HCT116 (cell line): ENCODE measurements around the gene SIX5. TPM values are rescaled to one million over a fixed set of nuclear protein-coding genes. Genes with fewer than 3 reads are reported as not detected.

Source experiments
- ATAC-seq: fragments of 200-7000 bp; cut with Tn5 transposase; 2 replicates; pipeline ENCODE4 v1.9.1; 2020; ENCODE audit warnings: mild to moderate bottlenecking, moderate library complexity
- BruUV-seq: library from RNA; stranded (reverse); fragments of 400-500 nt; replicated peaks from 2 replicates; lab custom pipeline; 2021; lab: Mats Ljungman, UMichigan
- CTCF ChIA-PET: fragments of 300-600 bp; sonication (Branson Sonifier 250); formaldehyde crosslinking; loops from one replicate; lab custom pipeline; 2021; ENCODE audit warnings: antibody characterized with exemption; lab: Charles Lee
- POLR2A ChIA-PET: fragments of 300-600, 350-600 bp; sonication (Branson Sonifier 250); formaldehyde crosslinking; loops from one replicate; lab custom pipeline; 2021; ENCODE audit warnings: antibody characterized with exemption; lab: Charles Lee
- RAD21 ChIA-PET, 2 experiments: fragments of 300-600 bp; sonication (Branson Sonifier 250); formaldehyde crosslinking; loops; one replicate each; lab custom pipeline; 2023; ENCODE audit warnings: low total read pairs in 2 of 2; ENCODE audit not compliant: uncharacterized antibody in 2 of 2, unreplicated experiment in 2 of 2, low non-redundant PET in 1 of 2; lab: Charles Lee
- DNase-seq: peaks from one replicate; pipeline ENCODE4 v3.0.0-alpha.2; 2010; ENCODE audit warnings: low read depth, low spot score
- H2AFZ ChIP-seq: fragments of 200-600 bp; shearing (Covaris generic), sonication (generic); 2 replicates; pipeline ENCODE4 v1.6.1; 2017; ENCODE audit warnings: low read depth, mixed run types, mixed read lengths, antibody characterized with exemption, low read length; ENCODE audit not compliant: poor library complexity, severe bottlenecking
- H3K27ac ChIP-seq: 2 replicates; pipeline ENCODE4 v1.5.1; 2012; ENCODE audit warnings: low read depth, low read length
- H3K27me3 ChIP-seq: fragments of 200-600 bp; sonication (generic); 2 replicates; pipeline ENCODE4 v1.6.1; 2016; ENCODE audit warnings: mixed run types, low read length, mixed read lengths; ENCODE audit not compliant: insufficient read depth
- H3K36me3 ChIP-seq, 2 experiments: fragments of 200-500 bp in 1 of 2; fragments of 200-600 bp in 1 of 2; sonication (Bioruptor generic) in 1 of 2; sonication (generic) in 1 of 2; 2 replicates each; pipeline versions ENCODE4 v1.5.1 to v1.6.1; 2014 to 2016; ENCODE audit warnings: low read length in 2 of 2, inconsistent platforms in 1 of 2, mixed read lengths in 1 of 2, mixed run types in 1 of 2; ENCODE audit not compliant: insufficient read depth in 2 of 2, control insufficient read depth in 1 of 2
- H3K4me1 ChIP-seq, 2 experiments: fragments of 200-600 bp in 1 of 2; sonication (generic) in 1 of 2; 2 replicates each; pipeline versions ENCODE4 v1.5.1 to v1.6.1; 2012 to 2017; ENCODE audit warnings: low read length in 2 of 2, inconsistent platforms in 1 of 2, mild to moderate bottlenecking in 1 of 2, mixed read lengths in 1 of 2, mixed run types in 1 of 2, moderate library complexity in 1 of 2; ENCODE audit not compliant: insufficient read depth in 2 of 2, control insufficient read depth in 1 of 2
- H3K4me2 ChIP-seq: fragments of 200-600 bp; sonication (generic); 2 replicates; pipeline ENCODE4 v1.6.1; 2017; ENCODE audit warnings: mixed run types, low read length, mixed read lengths
- H3K4me3 ChIP-seq, 2 experiments: fragments of 200-600 bp in 1 of 2; sonication (generic) in 1 of 2; replicated peaks in 1 of 2; 2 replicates each; pipeline ENCODE4 v1.5.1; 2011 to 2016; ENCODE audit warnings: low read length in 2 of 2, control low read depth in 1 of 2, low read depth in 1 of 2, mild to moderate bottlenecking in 1 of 2, mixed read lengths in 1 of 2, mixed run types in 1 of 2
- H3K79me2 ChIP-seq: fragments of 200-600 bp; sonication (generic); 2 replicates; pipeline ENCODE4 v1.6.1; 2017; ENCODE audit warnings: mild to moderate bottlenecking, mixed run types, low read length, moderate library complexity, mixed read lengths; ENCODE audit not compliant: insufficient read depth
- H3K9ac ChIP-seq: fragments of 200-600 bp; sonication (generic); 2 replicates; pipeline ENCODE4 v1.6.1; 2016; ENCODE audit warnings: low read length, mixed read lengths
- H3K9me2 ChIP-seq: fragments of 200-600 bp; sonication (generic), shearing (Covaris generic); 2 replicates; pipeline ENCODE4 v1.6.1; 2017; ENCODE audit warnings: mixed run types, mild to moderate bottlenecking, moderate library complexity; ENCODE audit not compliant: insufficient read depth
- H3K9me3 ChIP-seq, 2 experiments: fragments of 200-500 bp in 1 of 2; fragments of 200-600 bp in 1 of 2; sonication (Bioruptor generic) in 1 of 2; sonication (generic) in 1 of 2; 2 replicates each; pipeline ENCODE4 v1.6.1; 2014 to 2017; ENCODE audit warnings: low read length in 2 of 2, mixed read lengths in 2 of 2, inconsistent platforms in 1 of 2, low read depth in 1 of 2, mild to moderate bottlenecking in 1 of 2, mixed run types in 1 of 2, moderate library complexity in 1 of 2; ENCODE audit not compliant: control insufficient read depth in 1 of 2, insufficient read depth in 1 of 2
- H4K20me1 ChIP-seq: fragments of 200-600 bp; sonication (generic), shearing (Covaris generic); 2 replicates; pipeline ENCODE4 v1.6.1; 2017; ENCODE audit warnings: mixed run types, mild to moderate bottlenecking, moderate library complexity; ENCODE audit not compliant: insufficient read depth
- ATF3 ChIP-seq: IDR thresholded peaks from 2 replicates; pipeline ENCODE4 v1.6.1; 2012
- CBX3 ChIP-seq: IDR thresholded peaks from 2 replicates; pipeline ENCODE4 v1.6.1; 2012; ENCODE audit warnings: low read depth
- CEBPB ChIP-seq: IDR thresholded peaks from 2 replicates; pipeline ENCODE4 v1.6.1; 2012; ENCODE audit warnings: low read depth
- CTCF ChIP-seq, 3 experiments: fragments of 200-600 bp in 1 of 3; sonication (generic) in 1 of 3; IDR thresholded peaks in 2 of 3; conservative IDR thresholded peaks in 1 of 3; 2 replicates each; pipeline ENCODE4 v1.5.1; 2012 to 2017; ENCODE audit warnings: low read depth in 2 of 3, low read length in 2 of 3, antibody characterized with exemption in 1 of 3, borderline replicate concordance in 1 of 3, control low read depth in 1 of 3, mild to moderate bottlenecking in 1 of 3, mixed read lengths in 1 of 3, mixed run types in 1 of 3, moderate library complexity in 1 of 3; ENCODE audit not compliant: insufficient read depth in 1 of 3
- ELF1 ChIP-seq: IDR thresholded peaks from 2 replicates; pipeline ENCODE4 v1.6.1; 2012; ENCODE audit warnings: low read depth, borderline replicate concordance
- EZH2 ChIP-seq: fragments of 200-600 bp; sonication (generic); IDR thresholded peaks from 2 replicates; pipeline ENCODE4 v1.6.1; 2017; ENCODE audit warnings: antibody characterized with exemption, mixed run types
- EZH2phosphoT487 ChIP-seq: fragments of 200-600 bp; IDR thresholded peaks from 2 replicates; pipeline ENCODE4 v1.6.1; 2018; ENCODE audit warnings: antibody characterized with exemption, borderline replicate concordance
- JUND ChIP-seq: IDR thresholded peaks from 2 replicates; pipeline ENCODE4 v1.6.1; 2012
- MAX ChIP-seq: IDR thresholded peaks from 2 replicates; pipeline ENCODE4 v1.6.1; 2012
- POLR2A ChIP-seq: IDR thresholded peaks from 2 replicates; pipeline ENCODE4 v1.7.0; 2011; ENCODE audit warnings: borderline replicate concordance; ENCODE audit not compliant: insufficient read depth, insufficient read length; ENCODE audit errors: extremely low read depth
- RAD21 ChIP-seq: IDR thresholded peaks from 2 replicates; pipeline ENCODE4 v1.6.1; 2012; ENCODE audit warnings: low read depth, mild to moderate bottlenecking
- SIN3A ChIP-seq: IDR thresholded peaks from 2 replicates; pipeline ENCODE4 v1.6.1; 2012; ENCODE audit warnings: low read depth
- SRF ChIP-seq: IDR thresholded peaks from 2 replicates; pipeline ENCODE4 v1.6.1; 2012; ENCODE audit warnings: low read depth
- TCF7L2 ChIP-seq: IDR thresholded peaks from 2 replicates; pipeline ENCODE4 v1.7.0; 2011; ENCODE audit warnings: borderline replicate concordance, inconsistent platforms; ENCODE audit not compliant: insufficient read depth, insufficient read length; ENCODE audit errors: extremely low read depth
- YY1 ChIP-seq: IDR thresholded peaks from 2 replicates; pipeline ENCODE4 v1.6.1; 2011; ENCODE audit warnings: low read length, low read depth, moderate library complexity, mild to moderate bottlenecking; ENCODE audit not compliant: insufficient replicate concordance; ENCODE audit errors: extremely low read depth
- ZFX ChIP-seq: fragments of 450-650 bp; IDR thresholded peaks from 2 replicates; pipeline ENCODE4 v1.6.1; 2017
- intact Hi-C: fragments of 100-400 bp; cut with micrococcal nuclease; formaldehyde crosslinking; loops from 2 replicates; pipeline ENCODE4 v1.10.0; 2022
- total RNA-seq: library from RNA; stranded (reverse); gene quantifications from one replicate; pipeline ENCODE4 v1.2.1, GENCODE V29; 2021; ENCODE audit not compliant: unreplicated experiment

Gene SIX5
- total RNA-seq, 1 experiment from 2014 or later, result 18.3 TPM

- TF ChIP-seq SRF (no peak), ELF1 (no peak), MAX (no peak), SIN3A (no peak), CTCF (IDR thresholded peaks at IDR 0.05 in 2 of 3, conservative IDR thresholded peaks at IDR 0.05 in 1 of 3; ENCODE audit: borderline replicate concordance in 1 of 3, insufficient read depth in 1 of 3, low read depth in 2 of 3, low read length in 2 of 3) (no peak), CEBPB (no peak), ZFX (no peak), POLR2A (no peak), YY1 (no peak), CBX3 (no peak), EZH2 (no peak), EZH2phosphoT487 (no peak), ATF3 (no peak), RAD21 (no peak), TCF7L2 (no peak), JUND (no peak)
- H3K4me2 ChIP-seq, result no peak overlapping the region
- H3K27ac ChIP-seq, result no peak overlapping the region
- no peaks in the 10 kb centered on the region for H4K20me1 ChIP-seq
- ATAC-seq (no peak), DNase-seq (no peak)
- no peak overlapping the region for H3K4me3 ChIP-seq
- no peaks in the 10 kb centered on the region for H3K27me3 ChIP-seq
- ChIA-PET POLR2A (no interaction called here), RAD21 (no interaction called here), CTCF (no interaction called here)
- BruUV-seq, result no TSS peak
- peaks cover 33 to 42% of the 10 kb centered on the region in 2 experiments for H3K4me1 ChIP-seq
- intact Hi-C loops, result no loop called here
- no peak overlapping the region for H3K9ac ChIP-seq
- no peak overlapping the region for H2AFZ ChIP-seq
- H3K36me3 ChIP-seq, result peaks cover 7 to 13% of the 10 kb centered on the region in 2 experiments; a peak in 3 of 4 replicates
- no peaks in the 10 kb centered on the region; the same call in 1 of the 2 replicates for H3K79me2 ChIP-seq
- H3K9me2 ChIP-seq, result no peaks in the 10 kb centered on the region
- H3K9me3 ChIP-seq, result no peaks in the 10 kb centered on the region
These were observed 16.0 kb upstream of the SIX5 start for GRCh38 chr19:45785097-45785496.
